ENCODE results near the gene CIRBP. TPM values are rescaled to one million over a fixed set of nuclear protein-coding genes. Genes with fewer than 3 reads are reported as not detected.

Gene CIRBP
- total and polyA plus RNA-seq, 2 donors (not counting 1 experiment from before 2014, with no cell fraction given) = 643 to 1,164 TPM

- Histone ChIP-seq H3K27ac (ENCODE audit: low read length in 2 of 2) (no peak overlapping the region), H3K9me3 (ENCODE audit: control extremely low read depth in 1 of 3, control insufficient read depth in 2 of 3, insufficient read depth in 1 of 3, low read length in 2 of 3) (no peaks in the 10 kb centered on the region), H4K20me1 (ENCODE audit: control insufficient read depth, insufficient read depth, low read length, poor library complexity, severe bottlenecking) (peaks cover 52% of the 10 kb centered on the region), H3K4me1 (ENCODE audit: control insufficient read depth in 2 of 2, insufficient read depth in 2 of 2, low read length in 2 of 2) (no peaks in the 10 kb centered on the region), H3K36me3 (replicated peaks in 1 of 2; ENCODE audit: control extremely low read depth in 1 of 2, control insufficient read depth in 1 of 2, extremely low read depth in 1 of 2, insufficient read depth in 2 of 2, low read length in 1 of 2) (peaks cover 0 to 41% of the 10 kb centered on the region in 2 experiments), H3K79me2 (ENCODE audit: control insufficient read depth, insufficient read depth, low read length) (peaks cover 35% of the 10 kb centered on the region), H3K4me2 (replicated peaks; ENCODE audit: low read depth, low read length, poor library complexity, severe bottlenecking) (no peak overlapping the region), H3K4me3 (ENCODE audit: control extremely low read depth in 1 of 5, extremely low read depth in 1 of 5, insufficient read depth in 1 of 5, low read depth in 2 of 5, low read length in 4 of 5) (no peak overlapping the region), H3K27me3 (replicated peaks in 1 of 4; ENCODE audit: control extremely low read depth in 1 of 4, control insufficient read depth in 3 of 4, insufficient read depth in 4 of 4, low read length in 3 of 4) (no peaks in the 10 kb centered on the region), H2AFZ (ENCODE audit: insufficient read depth, low read depth, low read length, poor library complexity, severe bottlenecking) (no peak overlapping the region), H3K9ac (ENCODE audit: low read length) (no peak overlapping the region)
- Mint-ChIP-seq H3K27ac (no peak overlapping the region), H3K4me1 (peaks cover 4% of the 10 kb centered on the region), H3K4me3 (no peak overlapping the region), H3K9me3 (ENCODE audit: insufficient read depth) (no peaks in the 10 kb centered on the region), H3K27me3 (no peaks in the 10 kb centered on the region)
- DNase-seq (no peak), ATAC-seq (ENCODE audit: low read depth) (no peak)
- 96% methylated on average over 13 of the region's 14 CpGs for WGBS (ENCODE audit: insufficient coverage)
- intact Hi-C loops (cut with micrococcal nuclease) = no loop called here
- ChIA-PET POLR2A (interaction anchor here (0.6 to 0.9 kb wide), 2 partner anchors 51 to 487 kb away, joined by 3 to 5 read pairs; no protein-coding TSS in a partner anchor), CTCF (interaction anchor here (1.0 to 1.9 kb wide), 2 partner anchors 31 to 238 kb away, joined by 3 to 6 read pairs; partner anchors contain the start of gene WDR18)
- TF ChIP-seq CTCF (IDR thresholded peaks at IDR 0.05) = no peak
- TF ChIP-seq EZH2 (IDR thresholded peaks at IDR 0.05; ENCODE audit: borderline replicate concordance, insufficient read depth, low read depth, low read length, poor library complexity, severe bottlenecking) = no peak
Observed at GRCh38 chr19:1222394-1222793, 46.7 kb upstream of the CIRBP start.

- Histone ChIP-seq H3K27ac (ENCODE audit: low read length in 2 of 2) (no peak overlapping the region), H3K4me1 (ENCODE audit: control insufficient read depth in 2 of 2, insufficient read depth in 2 of 2, low read length in 2 of 2) (no peaks in the 10 kb centered on the region), H3K27me3 (replicated peaks in 1 of 4; ENCODE audit: control extremely low read depth in 1 of 4, control insufficient read depth in 3 of 4, insufficient read depth in 4 of 4, low read length in 3 of 4) (no peaks in the 10 kb centered on the region), H3K36me3 (replicated peaks in 1 of 2; ENCODE audit: control extremely low read depth in 1 of 2, control insufficient read depth in 1 of 2, extremely low read depth in 1 of 2, insufficient read depth in 2 of 2, low read length in 1 of 2) (peaks cover 0 to 41% of the 10 kb centered on the region in 2 experiments), H3K9me3 (ENCODE audit: control extremely low read depth in 1 of 3, control insufficient read depth in 2 of 3, insufficient read depth in 1 of 3, low read length in 2 of 3) (no peaks in the 10 kb centered on the region), H2AFZ (ENCODE audit: insufficient read depth, low read depth, low read length, poor library complexity, severe bottlenecking) (no peak overlapping the region), H3K4me2 (replicated peaks; ENCODE audit: low read depth, low read length, poor library complexity, severe bottlenecking) (no peak overlapping the region), H3K9ac (ENCODE audit: low read length) (no peak overlapping the region), H3K79me2 (ENCODE audit: control insufficient read depth, insufficient read depth, low read length) (peaks cover 27% of the 10 kb centered on the region), H4K20me1 (ENCODE audit: control insufficient read depth, insufficient read depth, low read length, poor library complexity, severe bottlenecking) (peaks cover 44% of the 10 kb centered on the region), H3K4me3 (ENCODE audit: control extremely low read depth in 1 of 5, extremely low read depth in 1 of 5, insufficient read depth in 1 of 5, low read depth in 2 of 5, low read length in 4 of 5) (no peak overlapping the region)
- H3K4me3 Mint-ChIP-seq = no peak overlapping the region
- no peaks in the 10 kb centered on the region for H3K9me3 Mint-ChIP-seq (ENCODE audit: insufficient read depth)
- ChIA-PET CTCF (interaction anchor here (1.0 to 1.9 kb wide), 4 partner anchors 10 to 239 kb away, joined by 3 to 6 read pairs (median 4); partner anchors contain the start of genes ATP5F1D and WDR18), POLR2A (interaction anchor here (0.6 to 0.9 kb wide), 2 partner anchors 52 to 159 kb away, joined by 3 read pairs; no protein-coding TSS in a partner anchor)
- no peak overlapping the region for H3K27ac Mint-ChIP-seq
- TF ChIP-seq CTCF (IDR thresholded peaks at IDR 0.05) = no peak
- TF ChIP-seq EZH2 (IDR thresholded peaks at IDR 0.05; ENCODE audit: borderline replicate concordance, insufficient read depth, low read depth, low read length, poor library complexity, severe bottlenecking) = no peak
- ATAC-seq (ENCODE audit: low read depth) = peak; percentile 43
- 89% methylated on average over 48 of the region's 48 CpGs for WGBS (ENCODE audit: insufficient coverage)
- H3K4me1 Mint-ChIP-seq = peaks cover 2% of the 10 kb centered on the region
- no peaks in the 10 kb centered on the region for H3K27me3 Mint-ChIP-seq
- intact Hi-C loops (cut with micrococcal nuclease) = no loop called here
- peak; percentile 56 for DNase-seq
Observed at GRCh38 chr19:1223018-1223855, 45.9 kb upstream of the CIRBP start.
